Lower leg skin (tissue), 3 donors: ENCODE results near the gene CXCL9.
"Not testable (repeated sequence)": the region's sequence is repeated elsewhere in the genome, so short reads cannot be mapped to it uniquely, and the experiment has no call there.

ENCODE experiments used
- CTCF ChIP-seq, 3 donors: fragments of 450-650 bp; IDR thresholded peaks; one replicate each; pipeline ENCODE4 v1.5.1; 2016; ENCODE audit warnings: antibody characterized with exemption in 3 of 3, mild to moderate bottlenecking in 3 of 3, moderate library complexity in 2 of 3
- POLR2A ChIP-seq, 2 donors: fragments of 450-650 bp; IDR thresholded peaks; one replicate each; pipeline ENCODE4 v1.6.1; 2016 to 2017; ENCODE audit warnings: antibody characterized with exemption in 2 of 2, mild to moderate bottlenecking in 1 of 2, moderate library complexity in 1 of 2

- TF ChIP-seq POLR2A, CTCF (IDR thresholded peaks at IDR 0.05): not testable (repeated sequence)
Observed at GRCh38 chr4:75958546-75958945, 48.8 kb downstream of the CXCL9 start.
